Liver (tissue), 9 donors: ENCODE data around the gene COL27A1. TPM values are rescaled to one million over a fixed set of nuclear protein-coding genes. Genes with fewer than 3 reads are reported as not detected.

Experiments
- DNase-seq: peaks from one replicate; pipeline ENCODE4 v3.0.0-alpha.2; 2017; ENCODE audit warnings: low spot score
- H3K27ac ChIP-seq, 2 donors: one replicate each; pipeline ENCODE4 v1.7.0; 2013; ENCODE audit warnings: inconsistent platforms in 2 of 2, low read length in 2 of 2, control low read depth in 1 of 2, low read depth in 1 of 2, mild to moderate bottlenecking in 1 of 2
- H3K27me3 ChIP-seq, 4 donors: one replicate each; pipeline versions ENCODE4 v1.6.1 to v1.7.0; 2013; ENCODE audit warnings: low read length in 3 of 4, inconsistent platforms in 1 of 4, mild to moderate bottlenecking in 1 of 4, moderate library complexity in 1 of 4; ENCODE audit not compliant: control insufficient read depth in 4 of 4, insufficient read depth in 4 of 4
- H3K36me3 ChIP-seq, 4 donors: one replicate each; pipeline versions ENCODE4 v1.6.1 to v1.7.0; 2013; ENCODE audit warnings: low read length in 3 of 4, mild to moderate bottlenecking in 3 of 4, low read depth in 1 of 4, moderate library complexity in 1 of 4; ENCODE audit not compliant: control insufficient read depth in 4 of 4, insufficient read depth in 3 of 4
- H3K4me1 ChIP-seq, 4 donors: one replicate each; pipeline versions ENCODE4 v1.6.1 to v1.7.0; 2013; ENCODE audit warnings: low read length in 3 of 4, mild to moderate bottlenecking in 3 of 4, moderate library complexity in 1 of 4; ENCODE audit not compliant: control insufficient read depth in 4 of 4, insufficient read depth in 4 of 4
- H3K4me3 ChIP-seq, 3 donors: one replicate each; pipeline versions ENCODE4 v1.6.1 to v1.7.0; 2013; ENCODE audit warnings: low read length in 3 of 3, control low read depth in 1 of 3, low read depth in 1 of 3, mild to moderate bottlenecking in 1 of 3
- H3K9ac ChIP-seq, 2 donors: one replicate each; pipeline ENCODE4 v1.7.0; 2013; ENCODE audit warnings: low read length in 2 of 2, mild to moderate bottlenecking in 2 of 2, moderate library complexity in 2 of 2, control low read depth in 1 of 2, low read depth in 1 of 2
- H3K9me3 ChIP-seq, 4 donors: one replicate each; pipeline versions ENCODE4 v1.6.1 to v1.7.0; 2013; ENCODE audit warnings: low read length in 3 of 4; ENCODE audit not compliant: control insufficient read depth in 4 of 4
- EGR1 ChIP-seq, 2 donors: IDR thresholded peaks; 2 replicates each; pipeline ENCODE4 v1.6.1; 2016 to 2018; ENCODE audit warnings: antibody characterized with exemption in 2 of 2, low read depth in 2 of 2
- FOXA1 ChIP-seq: IDR thresholded peaks from 2 replicates; pipeline ENCODE4 v1.6.1; 2016; ENCODE audit warnings: antibody characterized with exemption
- FOXA2 ChIP-seq: IDR thresholded peaks from 2 replicates; pipeline ENCODE4 v1.6.1; 2016; ENCODE audit warnings: antibody characterized with exemption
- GABPA ChIP-seq, 2 donors: IDR thresholded peaks in 1 of 2; conservative IDR thresholded peaks in 1 of 2; 2 replicates each; pipeline ENCODE4 v1.6.1; 2016; ENCODE audit warnings: antibody characterized with exemption in 2 of 2, mild to moderate bottlenecking in 1 of 2, moderate library complexity in 1 of 2
- HNF4A ChIP-seq, 2 donors: conservative IDR thresholded peaks; 2 replicates each; pipeline ENCODE4 v1.6.1; 2016; ENCODE audit warnings: antibody characterized with exemption in 2 of 2, mild to moderate bottlenecking in 2 of 2
- HNF4G ChIP-seq: IDR thresholded peaks from 2 replicates; pipeline ENCODE4 v1.6.1; 2016; ENCODE audit warnings: antibody characterized with exemption
- JUND ChIP-seq, 2 donors: IDR thresholded peaks; 2 replicates each; pipeline ENCODE4 v1.6.1; 2016; ENCODE audit warnings: antibody characterized with exemption in 2 of 2
- NR2F2 ChIP-seq: IDR thresholded peaks from 2 replicates; pipeline ENCODE4 v1.6.1; 2016; ENCODE audit warnings: antibody characterized with exemption
- RAD21 ChIP-seq, 2 donors: IDR thresholded peaks; 2 replicates each; pipeline ENCODE4 v1.6.1; 2016; ENCODE audit warnings: antibody characterized with exemption in 2 of 2, mild to moderate bottlenecking in 2 of 2
- RXRA ChIP-seq, 2 donors: IDR thresholded peaks; 2 replicates each; pipeline ENCODE4 v1.6.1; 2017 to 2018; ENCODE audit warnings: antibody characterized with exemption in 2 of 2, mild to moderate bottlenecking in 1 of 2
- SP1 ChIP-seq: IDR thresholded peaks from 2 replicates; pipeline ENCODE4 v1.6.1; 2018; ENCODE audit warnings: antibody characterized with exemption, mild to moderate bottlenecking
- TAF1 ChIP-seq: conservative IDR thresholded peaks from 2 replicates; pipeline ENCODE4 v1.6.1; 2016; ENCODE audit warnings: antibody characterized with exemption, mild to moderate bottlenecking
- YY1 ChIP-seq: IDR thresholded peaks from 2 replicates; pipeline ENCODE4 v1.6.1; 2016; ENCODE audit warnings: antibody characterized with exemption, mild to moderate bottlenecking
- WGBS: extraction: QIAGEN DNeasy Blood & Tissue Kit; methylation state at CpG from one replicate; pipeline ENCODE4 v1.1.7; 2013; 5-methylcytosine and 5-hydroxymethylcytosine counted together
- polyA plus RNA-seq, 2 donors: library from polyadenylated mRNA; stranded (reverse) in 1 of 2; unstranded in 1 of 2; fragments of 200-250 nt in 1 of 2; fragments of >200 nt in 1 of 2; fragmentation: Nextera tagmentation in 1 of 2; extraction: Ambion mirVana in 1 of 2; gene quantifications; one replicate each; pipeline versions ENCODE4 v1.2.1 to v1.2.3, GENCODE V29; 2013 to 2015
- total RNA-seq, 2 donors: library from RNA; depleted of rRNA; stranded (reverse); fragments of >200 nt; gene quantifications; one replicate each; pipeline ENCODE4 v1.2.3, GENCODE V29; 2014
- TF ChIP-seq, protein P1 (sequence below): fragments of 150-350 bp; IDR thresholded peaks from 2 replicates; pipeline ENCODE4 v1.5.1; 2017; ENCODE audit warnings: improper control_type of control experiment, low read depth, low read length; ENCODE audit not compliant: missing input control
- TF ChIP-seq, protein P2 (sequence below): IDR thresholded peaks from 2 replicates; pipeline ENCODE4 v1.6.1; 2016; ENCODE audit warnings: antibody characterized with exemption, mild to moderate bottlenecking
- TF ChIP-seq, protein P3 (sequence below): IDR thresholded peaks from 2 replicates; pipeline ENCODE4 v1.6.1; 2016; ENCODE audit warnings: antibody characterized with exemption
- TF ChIP-seq, protein P4 (sequence below): IDR thresholded peaks from 2 replicates; pipeline ENCODE4 v1.6.1; 2016; ENCODE audit warnings: antibody characterized with exemption
- TF ChIP-seq, protein P5 (sequence below): IDR thresholded peaks from 2 replicates; pipeline ENCODE4 v1.6.1; 2016; ENCODE audit warnings: antibody characterized with exemption
- donor health status: healthy.
- donor health status: healthy.
- donor health status: healthy.
- donor health status: healthy.
- donor health status: healthy.

The COL27A1 gene
- total and polyA plus RNA-seq, 4 donors = 7.0 to 20.4 (median 12.0) TPM

DNA sequence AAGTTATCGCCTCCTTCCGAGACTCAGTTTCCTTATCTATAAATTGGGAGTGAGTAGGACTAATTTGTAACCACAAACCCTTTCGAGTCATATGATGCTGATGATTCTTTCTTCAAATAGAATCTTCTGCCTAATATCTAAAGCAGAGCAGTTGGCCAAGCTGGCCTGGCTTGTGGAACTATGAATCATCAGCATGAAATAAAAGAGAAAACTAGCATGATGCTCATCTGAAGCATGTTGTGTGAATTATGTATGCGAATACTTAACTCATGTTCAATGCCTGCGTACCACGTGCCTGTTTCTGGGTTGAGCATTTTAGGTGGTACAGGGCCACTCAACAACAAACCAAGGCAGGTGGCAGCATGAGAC is 152.5 kb downstream of the COL27A1 start:
- H3K4me3 ChIP-seq = no peak overlapping the region
- WGBS = 94% methylated on average over 6 of the region's 6 CpGs
- H3K9ac ChIP-seq = no peak overlapping the region
- no peak for TF ChIP-seq RAD21 (IDR thresholded peaks at IDR 0.05)
- TF ChIP-seq, protein P1, sequence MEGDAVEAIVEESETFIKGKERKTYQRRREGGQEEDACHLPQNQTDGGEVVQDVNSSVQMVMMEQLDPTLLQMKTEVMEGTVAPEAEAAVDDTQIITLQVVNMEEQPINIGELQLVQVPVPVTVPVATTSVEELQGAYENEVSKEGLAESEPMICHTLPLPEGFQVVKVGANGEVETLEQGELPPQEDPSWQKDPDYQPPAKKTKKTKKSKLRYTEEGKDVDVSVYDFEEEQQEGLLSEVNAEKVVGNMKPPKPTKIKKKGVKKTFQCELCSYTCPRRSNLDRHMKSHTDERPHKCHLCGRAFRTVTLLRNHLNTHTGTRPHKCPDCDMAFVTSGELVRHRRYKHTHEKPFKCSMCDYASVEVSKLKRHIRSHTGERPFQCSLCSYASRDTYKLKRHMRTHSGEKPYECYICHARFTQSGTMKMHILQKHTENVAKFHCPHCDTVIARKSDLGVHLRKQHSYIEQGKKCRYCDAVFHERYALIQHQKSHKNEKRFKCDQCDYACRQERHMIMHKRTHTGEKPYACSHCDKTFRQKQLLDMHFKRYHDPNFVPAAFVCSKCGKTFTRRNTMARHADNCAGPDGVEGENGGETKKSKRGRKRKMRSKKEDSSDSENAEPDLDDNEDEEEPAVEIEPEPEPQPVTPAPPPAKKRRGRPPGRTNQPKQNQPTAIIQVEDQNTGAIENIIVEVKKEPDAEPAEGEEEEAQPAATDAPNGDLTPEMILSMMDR = no peak
- no peak for TF ChIP-seq SP1
- TF ChIP-seq GABPA (IDR thresholded peaks at IDR 0.05 in 1 of 2, conservative IDR thresholded peaks at IDR 0.05 in 1 of 2) = no peak
- TF ChIP-seq, protein P2, sequence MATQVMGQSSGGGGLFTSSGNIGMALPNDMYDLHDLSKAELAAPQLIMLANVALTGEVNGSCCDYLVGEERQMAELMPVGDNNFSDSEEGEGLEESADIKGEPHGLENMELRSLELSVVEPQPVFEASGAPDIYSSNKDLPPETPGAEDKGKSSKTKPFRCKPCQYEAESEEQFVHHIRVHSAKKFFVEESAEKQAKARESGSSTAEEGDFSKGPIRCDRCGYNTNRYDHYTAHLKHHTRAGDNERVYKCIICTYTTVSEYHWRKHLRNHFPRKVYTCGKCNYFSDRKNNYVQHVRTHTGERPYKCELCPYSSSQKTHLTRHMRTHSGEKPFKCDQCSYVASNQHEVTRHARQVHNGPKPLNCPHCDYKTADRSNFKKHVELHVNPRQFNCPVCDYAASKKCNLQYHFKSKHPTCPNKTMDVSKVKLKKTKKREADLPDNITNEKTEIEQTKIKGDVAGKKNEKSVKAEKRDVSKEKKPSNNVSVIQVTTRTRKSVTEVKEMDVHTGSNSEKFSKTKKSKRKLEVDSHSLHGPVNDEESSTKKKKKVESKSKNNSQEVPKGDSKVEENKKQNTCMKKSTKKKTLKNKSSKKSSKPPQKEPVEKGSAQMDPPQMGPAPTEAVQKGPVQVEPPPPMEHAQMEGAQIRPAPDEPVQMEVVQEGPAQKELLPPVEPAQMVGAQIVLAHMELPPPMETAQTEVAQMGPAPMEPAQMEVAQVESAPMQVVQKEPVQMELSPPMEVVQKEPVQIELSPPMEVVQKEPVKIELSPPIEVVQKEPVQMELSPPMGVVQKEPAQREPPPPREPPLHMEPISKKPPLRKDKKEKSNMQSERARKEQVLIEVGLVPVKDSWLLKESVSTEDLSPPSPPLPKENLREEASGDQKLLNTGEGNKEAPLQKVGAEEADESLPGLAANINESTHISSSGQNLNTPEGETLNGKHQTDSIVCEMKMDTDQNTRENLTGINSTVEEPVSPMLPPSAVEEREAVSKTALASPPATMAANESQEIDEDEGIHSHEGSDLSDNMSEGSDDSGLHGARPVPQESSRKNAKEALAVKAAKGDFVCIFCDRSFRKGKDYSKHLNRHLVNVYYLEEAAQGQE = no peak
- no peak for TF ChIP-seq EGR1 (IDR thresholded peaks at IDR 0.05; ENCODE audit: low read depth in 2 of 2)
- no peak for TF ChIP-seq HNF4G
- no peak for TF ChIP-seq YY1
- TF ChIP-seq TAF1 = no peak
- TF ChIP-seq HNF4A (conservative IDR thresholded peaks at IDR 0.05) = no peak
- TF ChIP-seq FOXA1 = no peak
- no peak for TF ChIP-seq FOXA2
- H3K4me1 ChIP-seq = peaks cover 0 to 33% (median 13%) of the 10 kb centered on the region in 4 donors
- no peaks in the 10 kb centered on the region for H3K9me3 ChIP-seq
- H3K27ac ChIP-seq = peak overlapping the region; percentile 2 to 64
- H3K27me3 ChIP-seq = no peaks in the 10 kb centered on the region
- no peak for DNase-seq
- peaks cover 0 to 8% (median 1%) of the 10 kb centered on the region in 4 donors for H3K36me3 ChIP-seq

DNA sequence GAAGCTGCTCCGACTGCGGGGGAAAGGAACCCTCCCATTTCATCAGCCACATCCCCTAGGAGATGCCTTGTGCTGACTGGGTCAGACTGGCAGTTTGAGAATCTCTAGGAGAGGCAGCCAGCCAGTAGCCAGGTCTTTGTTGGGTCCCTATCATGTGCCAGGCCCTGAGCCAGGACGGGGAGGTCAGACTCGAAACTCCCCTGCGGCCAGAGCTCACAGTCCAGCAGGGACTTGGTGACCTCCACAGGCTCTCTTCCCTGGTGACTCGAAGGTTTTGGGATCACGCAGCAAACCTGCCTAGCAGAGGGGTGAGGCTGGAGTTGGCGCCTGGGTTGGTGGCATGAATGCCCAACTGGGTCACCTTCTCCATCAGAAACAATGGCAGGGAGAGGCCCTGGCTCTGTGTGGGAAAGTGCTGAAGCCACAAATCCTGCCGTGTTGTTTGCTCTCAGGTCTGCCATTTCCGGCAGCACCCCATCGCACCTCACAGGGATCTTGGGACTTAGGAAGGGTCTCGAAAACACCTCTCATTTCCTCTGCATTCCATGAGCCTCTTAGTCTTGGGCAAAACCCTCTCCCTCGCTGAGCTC is 153.1 kb downstream of the COL27A1 start:
- Histone ChIP-seq H3K9ac (no peak overlapping the region), H3K9me3 (no peaks in the 10 kb centered on the region), H3K4me1 (peaks cover 0 to 33% (median 14%) of the 10 kb centered on the region in 4 donors), H3K4me3 (no peak overlapping the region), H3K27ac (peak overlapping the region; percentile 2 to 64), H3K27me3 (no peaks in the 10 kb centered on the region), H3K36me3 (peaks cover 0 to 8% (median 1%) of the 10 kb centered on the region in 4 donors)
- WGBS = 80% methylated on average over 13 of the region's 13 CpGs
- DNase-seq = peak; percentile 29
- TF ChIP-seq FOXA2 (no peak), SP1 (peak; percentile 19), NR2F2 (no peak), HNF4A (conservative IDR thresholded peaks at IDR 0.05) (peak; percentile 71 to 76), YY1 (peak; percentile 40), GABPA (IDR thresholded peaks at IDR 0.05 in 1 of 2, conservative IDR thresholded peaks at IDR 0.05 in 1 of 2) (no peak), RAD21 (IDR thresholded peaks at IDR 0.05) (no peak), EGR1 (IDR thresholded peaks at IDR 0.05; ENCODE audit: low read depth in 2 of 2) (no peak), RXRA (IDR thresholded peaks at IDR 0.05) (peak; percentile 53 to 80), JUND (IDR thresholded peaks at IDR 0.05) (peak in 1 of 2 donors; percentile 20), TAF1 (no peak), FOXA1 (no peak)
- TF ChIP-seq, protein P3, sequence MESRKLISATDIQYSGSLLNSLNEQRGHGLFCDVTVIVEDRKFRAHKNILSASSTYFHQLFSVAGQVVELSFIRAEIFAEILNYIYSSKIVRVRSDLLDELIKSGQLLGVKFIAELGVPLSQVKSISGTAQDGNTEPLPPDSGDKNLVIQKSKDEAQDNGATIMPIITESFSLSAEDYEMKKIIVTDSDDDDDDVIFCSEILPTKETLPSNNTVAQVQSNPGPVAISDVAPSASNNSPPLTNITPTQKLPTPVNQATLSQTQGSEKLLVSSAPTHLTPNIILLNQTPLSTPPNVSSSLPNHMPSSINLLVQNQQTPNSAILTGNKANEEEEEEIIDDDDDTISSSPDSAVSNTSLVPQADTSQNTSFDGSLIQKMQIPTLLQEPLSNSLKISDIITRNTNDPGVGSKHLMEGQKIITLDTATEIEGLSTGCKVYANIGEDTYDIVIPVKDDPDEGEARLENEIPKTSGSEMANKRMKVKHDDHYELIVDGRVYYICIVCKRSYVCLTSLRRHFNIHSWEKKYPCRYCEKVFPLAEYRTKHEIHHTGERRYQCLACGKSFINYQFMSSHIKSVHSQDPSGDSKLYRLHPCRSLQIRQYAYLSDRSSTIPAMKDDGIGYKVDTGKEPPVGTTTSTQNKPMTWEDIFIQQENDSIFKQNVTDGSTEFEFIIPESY = peak; percentile 32
- TF ChIP-seq, protein P4, sequence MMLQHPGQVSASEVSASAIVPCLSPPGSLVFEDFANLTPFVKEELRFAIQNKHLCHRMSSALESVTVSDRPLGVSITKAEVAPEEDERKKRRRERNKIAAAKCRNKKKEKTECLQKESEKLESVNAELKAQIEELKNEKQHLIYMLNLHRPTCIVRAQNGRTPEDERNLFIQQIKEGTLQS = no peak
- TF ChIP-seq, protein P2 = peak; percentile 34
- TF ChIP-seq, protein P5, sequence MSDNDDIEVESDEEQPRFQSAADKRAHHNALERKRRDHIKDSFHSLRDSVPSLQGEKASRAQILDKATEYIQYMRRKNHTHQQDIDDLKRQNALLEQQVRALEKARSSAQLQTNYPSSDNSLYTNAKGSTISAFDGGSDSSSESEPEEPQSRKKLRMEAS = peak; percentile 61
